ENCODE results near the gene NAV3. TPM values are rescaled to one million over a fixed set of nuclear protein-coding genes. Genes with fewer than 3 reads are reported as not detected.

The NAV3 gene
- total and polyA plus RNA-seq, 10 donors, result 0.74 to 111 (median 40.4) TPM

GRCh38 chr12:77953528-77954205 is 123.0 kb downstream of the NAV3 start:
- intact Hi-C loops (cut with DNase I; ENCODE audit: low total_unique reads), result no loop called here

DNA sequence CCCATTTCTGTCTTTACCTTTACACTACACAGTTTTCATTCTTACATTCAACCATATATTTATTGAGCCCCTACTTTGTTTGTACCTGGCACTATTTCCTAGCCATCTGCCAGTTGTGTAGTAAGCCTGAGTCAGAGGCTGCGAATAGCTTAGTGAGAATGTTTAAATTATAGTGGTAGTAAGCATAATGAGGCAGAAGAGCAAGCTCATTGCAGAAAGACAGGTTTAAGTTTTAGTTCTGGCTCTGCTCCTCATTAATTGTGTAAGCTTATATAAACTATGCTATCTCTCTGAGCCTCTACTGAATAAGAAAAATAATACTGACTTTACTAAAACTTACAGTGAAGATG is 123.5 kb downstream of the NAV3 start:
- no peak overlapping the region for H3K4me3 ChIP-seq
- WGBS, 5 donors, result 84 to 94% (median 88%) methylated on average over 1 of the region's 1 CpG
- intact Hi-C loops (cut with DNase I; ENCODE audit: low total_unique reads), result no loop called here

More at GRCh38 chr12:77953528-77954205, 123.0 kb downstream of the NAV3 start:
- TF ChIP-seq POLR2AphosphoS5 (IDR thresholded peaks at IDR 0.05) (no peak), CTCF (IDR thresholded peaks at IDR 0.05 in 8 of 11, conservative IDR thresholded peaks at IDR 0.05 in 3 of 11) (no peak), POLR2A (IDR thresholded peaks at IDR 0.05) (no peak)
- DNase-seq, result no peak
- WGBS, 5 donors, result 79 to 91% (median 84%) methylated on average over 7 of the region's 7 CpGs
- no peaks in the 10 kb centered on the region for H3K27me3 ChIP-seq (replicated peaks in 1 of 7)
- no peaks in the 10 kb centered on the region for H3K36me3 ChIP-seq
- H3K4me1 ChIP-seq, result no peaks in the 10 kb centered on the region
- no peak overlapping the region for H3K27ac ChIP-seq
- peaks cover 0 to 5% (median 0%) of the 10 kb centered on the region in 8 donors for H3K9me3 ChIP-seq
- H3K4me3 ChIP-seq, result no peak overlapping the region

GRCh38 chr12:77957062-77957461 is 126.4 kb downstream of the NAV3 start:
- WGBS, 5 donors, result 71 to 85% (median 74%) methylated on average over 1 of the region's 1 CpG

More for the DNA sequence above, 123.5 kb downstream of the NAV3 start:
- no peak overlapping the region for H3K27ac ChIP-seq
- no peaks in the 10 kb centered on the region for H3K4me1 ChIP-seq
- TF ChIP-seq POLR2A (IDR thresholded peaks at IDR 0.05) (no peak), CTCF (IDR thresholded peaks at IDR 0.05 in 8 of 11, conservative IDR thresholded peaks at IDR 0.05 in 3 of 11) (no peak), POLR2AphosphoS5 (IDR thresholded peaks at IDR 0.05) (no peak)
- no peak for DNase-seq
- peaks cover 0 to 5% (median 0%) of the 10 kb centered on the region in 8 donors for H3K9me3 ChIP-seq
- no peaks in the 10 kb centered on the region for H3K36me3 ChIP-seq
- no peaks in the 10 kb centered on the region for H3K27me3 ChIP-seq (replicated peaks in 1 of 7)

More at GRCh38 chr12:77957062-77957461, 126.4 kb downstream of the NAV3 start:
- Histone ChIP-seq H3K9me3 (no peaks in the 10 kb centered on the region), H3K27ac (no peak overlapping the region), H3K4me3 (no peak overlapping the region), H3K27me3 (replicated peaks in 1 of 7) (no peaks in the 10 kb centered on the region), H3K4me1 (no peaks in the 10 kb centered on the region), H3K36me3 (no peaks in the 10 kb centered on the region)
- DNase-seq, result no peak
- TF ChIP-seq POLR2AphosphoS5 (IDR thresholded peaks at IDR 0.05), result no peak
- no peak for TF ChIP-seq CTCF (IDR thresholded peaks at IDR 0.05 in 8 of 11, conservative IDR thresholded peaks at IDR 0.05 in 3 of 11)
- no peak for TF ChIP-seq POLR2A (IDR thresholded peaks at IDR 0.05)
- intact Hi-C loops (cut with DNase I; ENCODE audit: low total_unique reads), result no loop called here

Measured in spleen (tissue), 11 donors.